Astrocyte of the spinal cord (primary cell): Measurements from ENCODE around the gene IPO11.
A peak's percentile ranks its signal among the peaks of the same experiment; 100 is the strongest.

Experiments
- DNase-seq: peaks from one replicate; pipeline ENCODE4 v3.0.0; 2011; ENCODE audit warnings: low read depth, low spot score
- H3K4me3 ChIP-seq: 2 replicates; pipeline ENCODE4 v1.5.1; 2011; ENCODE audit warnings: low read depth, mild to moderate bottlenecking, low read length, moderate library complexity
- in situ Hi-C: cut with HindIII; loops from 2 replicates; pipeline ENCODE4 v1.10.0; 2017; ENCODE audit warnings: low sequenced_read_pairs
- TF ChIP-seq, protein P1 (sequence below): IDR thresholded peaks from 2 replicates; pipeline ENCODE4 v1.5.1; 2012; ENCODE audit warnings: low read depth, mild to moderate bottlenecking, low read length, inconsistent platforms

Gene IPO11

DNA sequence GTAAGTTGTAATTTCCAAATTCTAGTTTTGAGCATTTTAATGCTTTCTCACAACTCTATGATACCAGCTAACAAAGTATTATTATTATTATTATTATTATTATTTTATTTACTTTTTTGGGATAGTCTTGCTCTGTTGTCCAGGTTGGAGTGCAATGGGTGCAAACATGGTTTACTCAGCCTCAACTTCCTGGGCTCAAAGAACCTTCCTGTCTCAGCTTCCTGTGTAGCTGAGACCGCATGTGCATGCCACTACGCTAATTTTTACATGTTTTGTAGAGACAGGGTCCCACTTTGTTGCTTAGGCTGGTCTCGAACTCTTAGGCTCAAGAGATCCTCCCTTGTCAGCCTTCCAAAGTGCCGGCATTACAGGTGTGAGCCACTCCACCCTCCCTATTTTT lies 193.1 kb downstream of the IPO11 start:
- TF ChIP-seq, protein P1, sequence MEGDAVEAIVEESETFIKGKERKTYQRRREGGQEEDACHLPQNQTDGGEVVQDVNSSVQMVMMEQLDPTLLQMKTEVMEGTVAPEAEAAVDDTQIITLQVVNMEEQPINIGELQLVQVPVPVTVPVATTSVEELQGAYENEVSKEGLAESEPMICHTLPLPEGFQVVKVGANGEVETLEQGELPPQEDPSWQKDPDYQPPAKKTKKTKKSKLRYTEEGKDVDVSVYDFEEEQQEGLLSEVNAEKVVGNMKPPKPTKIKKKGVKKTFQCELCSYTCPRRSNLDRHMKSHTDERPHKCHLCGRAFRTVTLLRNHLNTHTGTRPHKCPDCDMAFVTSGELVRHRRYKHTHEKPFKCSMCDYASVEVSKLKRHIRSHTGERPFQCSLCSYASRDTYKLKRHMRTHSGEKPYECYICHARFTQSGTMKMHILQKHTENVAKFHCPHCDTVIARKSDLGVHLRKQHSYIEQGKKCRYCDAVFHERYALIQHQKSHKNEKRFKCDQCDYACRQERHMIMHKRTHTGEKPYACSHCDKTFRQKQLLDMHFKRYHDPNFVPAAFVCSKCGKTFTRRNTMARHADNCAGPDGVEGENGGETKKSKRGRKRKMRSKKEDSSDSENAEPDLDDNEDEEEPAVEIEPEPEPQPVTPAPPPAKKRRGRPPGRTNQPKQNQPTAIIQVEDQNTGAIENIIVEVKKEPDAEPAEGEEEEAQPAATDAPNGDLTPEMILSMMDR, result no peak
- H3K4me3 ChIP-seq, result no peak overlapping the region
- no peak for DNase-seq
- in situ Hi-C loops, result no loop called here

DNA sequence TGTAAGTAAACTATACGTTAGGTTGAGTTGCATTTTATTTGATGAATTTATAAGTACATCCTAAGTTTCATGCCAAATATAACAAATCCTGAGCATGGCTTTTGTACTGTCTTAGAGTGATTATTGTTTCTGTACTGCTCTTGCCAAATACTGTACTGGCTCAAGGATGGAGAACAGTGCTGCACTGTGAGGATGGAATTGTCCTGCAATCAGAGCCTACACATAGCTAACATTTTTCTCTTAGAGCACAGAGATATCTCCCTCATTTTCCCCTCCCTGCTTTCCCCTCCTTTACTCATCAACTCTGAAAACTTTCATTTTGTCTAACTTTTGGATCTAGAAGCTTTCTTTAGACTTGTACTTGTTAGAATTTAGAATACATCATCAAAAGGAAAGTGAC lies 194.3 kb downstream of the IPO11 start:
- H3K4me3 ChIP-seq, result no peak overlapping the region
- in situ Hi-C loops, result no loop called here
- TF ChIP-seq, protein P1, result no peak
- peak; percentile 18 for DNase-seq

DNA sequence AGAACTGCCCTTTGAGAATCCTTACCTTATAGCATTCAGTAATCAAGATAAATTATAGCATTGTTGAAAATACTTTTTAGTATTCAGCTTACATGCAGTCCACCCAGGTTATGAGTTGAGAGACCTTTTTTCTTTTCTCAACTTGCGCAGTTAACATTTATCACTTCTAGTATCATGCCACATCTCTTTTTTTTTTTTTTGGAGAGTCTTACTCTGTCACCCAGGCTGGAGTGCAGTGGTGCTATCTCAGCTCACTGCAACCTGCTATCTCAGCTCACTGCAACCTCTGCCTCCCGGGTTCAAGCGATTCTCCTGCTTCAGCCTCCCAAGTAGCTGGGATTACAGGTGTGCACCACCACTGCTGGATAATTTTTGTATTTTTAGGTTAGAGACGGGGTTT lies 195.1 kb downstream of the IPO11 start:
- DNase-seq, result no peak
- TF ChIP-seq, protein P1, result no peak
- in situ Hi-C loops, result no loop called here
- no peak overlapping the region for H3K4me3 ChIP-seq

DNA sequence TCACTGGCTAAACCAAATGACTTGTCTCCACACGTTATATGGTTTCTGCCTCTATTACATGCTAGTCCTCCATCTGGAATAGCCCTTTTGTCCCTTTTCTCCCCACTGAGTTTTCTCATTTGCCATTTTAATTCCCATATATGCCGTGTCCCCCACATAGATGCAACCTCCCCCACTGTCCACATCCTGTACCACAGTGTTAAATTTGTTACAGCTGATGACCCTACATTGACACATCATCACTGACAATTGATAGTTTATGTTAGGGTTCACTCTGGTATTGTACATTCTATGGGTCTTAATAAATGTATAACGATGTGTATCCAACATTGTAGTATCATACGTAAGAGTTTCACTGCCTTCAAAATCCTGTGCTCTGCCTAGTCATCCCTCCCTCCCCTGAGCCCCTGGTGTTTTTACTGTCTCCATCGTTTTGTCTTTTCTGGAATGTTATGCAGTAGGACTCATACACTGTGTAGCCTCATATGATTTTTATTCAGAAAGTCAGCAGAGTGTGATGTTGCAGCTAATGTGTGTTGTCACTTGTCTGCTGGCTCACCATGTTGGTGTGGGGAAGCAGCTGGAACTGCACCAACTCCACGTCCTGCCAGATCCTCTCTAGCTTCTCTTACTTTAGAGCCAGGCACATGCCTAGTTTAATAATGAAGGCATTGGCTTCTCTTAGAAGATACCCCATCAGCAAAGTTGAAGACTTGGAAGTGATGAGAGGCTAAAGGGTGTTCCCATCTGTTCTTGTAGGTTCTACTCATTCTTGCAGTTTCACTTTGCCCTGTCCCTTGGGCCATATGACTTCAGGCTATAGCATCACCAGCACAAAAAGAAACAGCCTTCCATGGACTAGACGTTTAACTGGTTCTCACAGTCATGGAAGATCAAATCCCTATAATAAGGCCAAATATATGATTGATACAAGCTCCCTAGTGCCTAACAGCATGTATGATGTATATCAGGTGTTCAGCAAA lies 196.3 kb downstream of the IPO11 start:
- in situ Hi-C loops, result no loop called here
- DNase-seq, result no peak
- TF ChIP-seq, protein P1, result no peak
- no peak overlapping the region for H3K4me3 ChIP-seq

DNA sequence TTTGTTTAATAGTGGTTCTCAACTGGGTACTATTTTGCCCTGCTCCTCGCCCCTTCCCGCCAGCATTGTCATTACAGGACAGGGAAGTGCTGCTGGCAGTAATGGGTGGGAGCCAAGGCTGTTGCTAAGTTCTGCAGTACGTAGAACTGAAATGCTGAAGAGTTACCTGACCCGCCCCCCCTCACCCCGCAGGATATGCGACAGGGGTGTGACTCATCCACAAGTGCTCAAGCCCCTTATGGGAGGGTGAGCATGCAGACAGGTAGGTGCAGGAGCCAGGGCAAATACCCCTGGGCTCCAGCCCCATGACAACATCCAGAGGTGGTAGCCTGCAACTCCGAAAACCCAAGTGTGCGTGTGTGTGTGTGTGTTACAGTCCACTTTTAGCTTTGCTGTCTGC lies 201.8 kb downstream of the IPO11 start:
- in situ Hi-C loops, result no loop called here
- TF ChIP-seq, protein P1, result no peak
- no peak for DNase-seq
- H3K4me3 ChIP-seq, result no peak overlapping the region

DNA sequence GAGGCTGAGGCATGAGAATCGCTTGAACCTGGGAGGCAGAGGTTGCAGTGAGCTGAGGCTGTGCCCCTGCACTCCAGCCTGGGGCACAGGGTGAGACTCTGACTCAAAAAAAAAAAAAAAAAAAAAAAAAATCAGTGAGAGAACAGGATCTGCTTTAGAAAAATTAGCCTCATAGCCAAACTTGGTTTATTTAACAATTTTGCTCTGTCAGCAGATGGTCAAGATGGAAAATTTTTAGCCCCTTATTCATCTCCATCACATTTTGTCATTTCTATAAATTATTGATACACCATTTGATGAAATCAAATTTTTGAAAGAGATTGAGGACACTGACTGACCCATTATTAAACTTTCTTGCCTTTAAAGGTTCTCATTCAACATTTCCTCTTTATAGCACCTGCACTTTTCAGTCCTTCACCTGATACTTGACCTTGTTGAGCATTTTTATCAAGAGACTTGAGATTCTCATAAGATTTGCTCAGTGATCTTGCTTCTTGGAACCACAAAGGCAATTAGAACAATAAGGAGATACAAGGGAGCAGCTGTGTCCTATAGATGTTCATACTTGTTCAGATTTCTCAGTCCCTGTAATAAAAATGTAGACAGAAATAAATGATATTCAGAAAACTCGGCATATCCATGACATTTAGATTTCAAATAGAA lies 204.2 kb downstream of the IPO11 start:
- DNase-seq, result no peak
- TF ChIP-seq, protein P1, result no peak
- H3K4me3 ChIP-seq, result no peak overlapping the region
- in situ Hi-C loops, result no loop called here
